Measurements from ENCODE around the gene EPC1. TPM values are rescaled to one million over a fixed set of nuclear protein-coding genes. Genes with fewer than 3 reads are reported as not detected.

The EPC1 gene
- total RNA-seq, 1 experiment from 2014 or later: 21.5 TPM

GRCh38 chr10:32308027-32308603 lies 38.8 kb downstream of the EPC1 start:
- DNase-seq: no peak
- H3K4me3 ChIP-seq: no peak overlapping the region
- H2AFZ ChIP-seq: no peak overlapping the region
- no peaks in the 10 kb centered on the region for H3K27me3 ChIP-seq (ENCODE audit: insufficient read depth, low read depth)
- peaks cover 6% of the 10 kb centered on the region; the same call in 1 of the 2 replicates for H4K20me1 ChIP-seq (ENCODE audit: insufficient read depth)
- H3K9me3 ChIP-seq (ENCODE audit: insufficient read depth, low read depth): no peaks in the 10 kb centered on the region
- BruUV-seq (replicated peaks): no TSS peak
- ChIA-PET CTCF (no interaction called here), POLR2A (ENCODE audit: unreplicated experiment) (interaction anchor here (0.7 kb wide), 1 partner anchor 342 kb away, joined by 5 read pairs; no protein-coding TSS in a partner anchor)
- H3K79me2 ChIP-seq (ENCODE audit: low read depth): peaks cover 59% of the 10 kb centered on the region
- H3K27ac ChIP-seq: no peak overlapping the region
- H3K4me1 ChIP-seq (replicated peaks; ENCODE audit: insufficient read depth): no peaks in the 10 kb centered on the region
- no peak for TF ChIP-seq CTCF (conservative IDR thresholded peaks at IDR 0.05)
- H3F3A ChIP-seq (ENCODE audit: insufficient read depth, low read depth): no peaks in the 10 kb centered on the region
- no peak overlapping the region for H3K4me2 ChIP-seq
- intact Hi-C loops (cut with micrococcal nuclease; ENCODE audit: unreplicated experiment): no loop called here
- no peaks in the 10 kb centered on the region for H3K9me2 ChIP-seq (ENCODE audit: insufficient read depth)
- no peaks in the 10 kb centered on the region for H3K36me3 ChIP-seq (ENCODE audit: low read depth)

GRCh38 chr10:32307609-32308008 lies 39.3 kb downstream of the EPC1 start:
- no peaks in the 10 kb centered on the region for H3K36me3 ChIP-seq (ENCODE audit: low read depth)
- no peak overlapping the region for H2AFZ ChIP-seq
- BruUV-seq (replicated peaks): no TSS peak
- H3K4me1 ChIP-seq (replicated peaks; ENCODE audit: insufficient read depth): no peaks in the 10 kb centered on the region
- H4K20me1 ChIP-seq (ENCODE audit: insufficient read depth): peaks cover 6% of the 10 kb centered on the region; the same call in 1 of the 2 replicates
- H3K9me2 ChIP-seq (ENCODE audit: insufficient read depth): no peaks in the 10 kb centered on the region
- no peaks in the 10 kb centered on the region for H3K9me3 ChIP-seq (ENCODE audit: insufficient read depth, low read depth)
- ChIA-PET CTCF (no interaction called here), POLR2A (ENCODE audit: unreplicated experiment) (no interaction called here)
- H3K79me2 ChIP-seq (ENCODE audit: low read depth): peaks cover 59% of the 10 kb centered on the region
- TF ChIP-seq CTCF (conservative IDR thresholded peaks at IDR 0.05) (no peak), EZH2 (IDR thresholded peaks at IDR 0.05; ENCODE audit: low read depth) (no peak)
- H3K4me3 ChIP-seq: no peak overlapping the region
- DNase-seq: no peak
- no peak overlapping the region for H3K4me2 ChIP-seq
- no peaks in the 10 kb centered on the region for H3K27me3 ChIP-seq (ENCODE audit: insufficient read depth, low read depth)
- intact Hi-C loops (cut with micrococcal nuclease; ENCODE audit: unreplicated experiment): no loop called here
- H3K27ac ChIP-seq: no peak overlapping the region
- no peaks in the 10 kb centered on the region for H3F3A ChIP-seq (ENCODE audit: insufficient read depth, low read depth)

- Histone ChIP-seq H3F3A (ENCODE audit: insufficient read depth, low read depth) (peaks cover 14% of the 10 kb centered on the region), H3K9me2 (ENCODE audit: insufficient read depth) (no peaks in the 10 kb centered on the region), H3K27me3 (ENCODE audit: insufficient read depth, low read depth) (no peaks in the 10 kb centered on the region), H3K4me3 (no peak overlapping the region), H3K9me3 (ENCODE audit: insufficient read depth, low read depth) (no peaks in the 10 kb centered on the region), H3K79me2 (ENCODE audit: low read depth) (peaks cover 59% of the 10 kb centered on the region), H3K4me1 (replicated peaks; ENCODE audit: insufficient read depth) (peaks cover 11% of the 10 kb centered on the region), H2AFZ (no peak overlapping the region), H3K27ac (peak overlapping the region; percentile 82; the same call in 1 of the 2 replicates), H3K4me2 (no peak overlapping the region; the same call in 1 of the 2 replicates), H4K20me1 (ENCODE audit: insufficient read depth) (no peaks in the 10 kb centered on the region), H3K36me3 (ENCODE audit: low read depth) (0 out of 2 replicates have a peak, but pooled peaks cover 5% of the 10 kb centered on the region)
- CTCF ChIA-PET: interaction anchor here (0.6 kb wide), 1 partner anchor 54 kb away, joined by 9 read pairs; no protein-coding TSS in a partner anchor
- intact Hi-C loops (cut with micrococcal nuclease; ENCODE audit: unreplicated experiment): no loop called here
- no peak for DNase-seq
- POLR2A ChIA-PET (ENCODE audit: unreplicated experiment): interaction anchor here (0.7 kb wide), 1 partner anchor 196 kb away, joined by 4 read pairs; no protein-coding TSS in a partner anchor
- TF ChIP-seq CTCF (conservative IDR thresholded peaks at IDR 0.05) (no peak), EZH2 (IDR thresholded peaks at IDR 0.05; ENCODE audit: low read depth) (no peak)
- no TSS peak for BruUV-seq (replicated peaks)
Measured at GRCh38 chr10:32299354-32299980, 47.5 kb downstream of the EPC1 start.

All from PC-9 (cell line).